HG02840 (cell line): Measurements from ENCODE around the gene GCDH.
"Not testable (repeated sequence)": the region's sequence is repeated elsewhere in the genome, so short reads cannot be mapped to it uniquely, and the experiment has no call there.

Experiments used
- ATAC-seq: cut with Tn5 transposase; IDR thresholded peaks from one replicate; pipeline ENCODE4 v1.9.1; 2021; ENCODE audit warnings: mild to moderate bottlenecking, moderate library complexity, moderate number of reproducible peaks; ENCODE audit not compliant: unreplicated experiment, low FRiP score

The GCDH gene

DNA sequence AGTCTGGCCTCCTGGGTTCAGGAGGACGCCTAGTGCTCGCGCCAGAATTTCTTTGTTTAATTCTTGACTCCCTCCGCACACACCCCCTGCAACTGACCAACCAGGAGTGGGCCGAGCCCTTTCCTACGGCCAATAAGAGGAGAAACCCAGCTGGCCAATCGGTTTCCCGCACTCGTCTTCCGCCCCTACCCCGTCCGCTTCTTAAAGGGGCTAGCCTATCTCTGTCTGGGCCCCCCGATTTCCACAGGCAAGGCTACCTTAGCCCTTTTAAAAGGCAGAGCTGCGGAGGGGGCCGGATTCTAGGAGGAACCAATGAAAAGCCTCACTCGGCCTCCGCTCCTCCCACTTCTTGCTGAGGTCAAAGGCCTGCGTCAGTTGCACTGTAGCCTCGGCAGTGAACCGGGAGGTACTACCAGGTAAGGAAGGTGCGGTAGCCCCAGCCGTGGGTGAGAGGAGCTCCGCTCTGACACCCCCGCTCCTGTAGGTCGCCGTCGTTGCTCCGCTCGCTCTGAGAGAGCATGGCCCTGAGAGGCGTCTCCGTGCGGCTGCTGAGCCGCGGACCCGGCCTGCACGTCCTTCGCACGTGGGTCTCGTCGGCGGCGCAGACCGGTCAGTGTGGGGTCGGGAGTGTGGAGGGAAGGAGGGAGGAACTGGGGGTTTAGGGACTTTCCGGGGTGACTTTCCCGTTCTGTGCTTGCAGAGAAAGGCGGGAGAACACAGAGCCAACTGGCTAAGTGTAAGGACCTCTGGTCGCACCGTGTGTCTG, at the start of gene GCDH:
GCDH (plus strand) TSS at position 374 of the 766 bp plus-strand sequence; CDS start at position 519, 145 bp downstream.
- ATAC-seq = peak; percentile 92

DNA sequence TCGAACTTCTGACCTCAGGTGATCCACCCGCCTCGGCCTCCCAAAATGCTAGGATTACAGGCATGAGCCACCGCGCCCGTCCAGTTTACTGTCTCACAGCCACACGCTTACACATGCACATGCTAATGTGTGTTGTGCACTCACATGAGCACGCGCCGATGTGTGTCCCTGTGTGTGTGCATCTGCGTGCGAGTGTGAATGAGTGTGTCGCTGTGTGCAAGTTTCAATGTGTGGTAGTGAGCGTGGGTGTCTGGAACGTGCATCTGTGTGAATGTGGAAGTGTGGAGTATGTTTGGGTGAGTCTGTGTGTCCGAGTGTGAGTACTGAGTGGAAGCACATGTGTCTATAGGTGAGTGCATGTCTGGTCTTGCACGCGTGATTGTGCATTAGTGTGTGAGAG, 48.4 kb upstream of the GCDH start:
- ATAC-seq = no peak

- ATAC-seq = no peak
Measured at GRCh38 chr19:12843328-12843727, 47.6 kb upstream of the GCDH start.

GRCh38 chr19:12843999-12844732, 46.8 kb upstream of the GCDH start:
- ATAC-seq = no peak

DNA sequence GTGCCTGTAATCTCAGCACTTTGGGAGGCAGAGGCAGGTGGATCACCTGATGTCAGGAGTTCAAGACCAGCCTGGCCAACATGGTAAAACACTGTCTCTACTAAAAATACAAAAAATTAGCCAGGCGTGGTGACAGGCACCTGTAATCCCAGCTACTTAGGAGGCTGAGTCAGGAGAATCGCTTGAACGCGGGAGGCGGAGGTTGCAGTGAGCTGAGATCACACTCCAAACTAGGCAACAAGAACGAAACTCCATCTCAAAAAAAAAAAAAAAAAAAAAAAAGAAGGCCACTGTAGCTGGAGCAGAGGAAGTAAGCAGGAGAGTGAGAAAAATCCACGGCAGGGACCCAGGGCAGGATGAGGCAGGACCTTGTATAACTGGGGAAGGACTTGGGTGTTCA, 44.3 kb upstream of the GCDH start:
- not testable (repeated sequence) for ATAC-seq

DNA sequence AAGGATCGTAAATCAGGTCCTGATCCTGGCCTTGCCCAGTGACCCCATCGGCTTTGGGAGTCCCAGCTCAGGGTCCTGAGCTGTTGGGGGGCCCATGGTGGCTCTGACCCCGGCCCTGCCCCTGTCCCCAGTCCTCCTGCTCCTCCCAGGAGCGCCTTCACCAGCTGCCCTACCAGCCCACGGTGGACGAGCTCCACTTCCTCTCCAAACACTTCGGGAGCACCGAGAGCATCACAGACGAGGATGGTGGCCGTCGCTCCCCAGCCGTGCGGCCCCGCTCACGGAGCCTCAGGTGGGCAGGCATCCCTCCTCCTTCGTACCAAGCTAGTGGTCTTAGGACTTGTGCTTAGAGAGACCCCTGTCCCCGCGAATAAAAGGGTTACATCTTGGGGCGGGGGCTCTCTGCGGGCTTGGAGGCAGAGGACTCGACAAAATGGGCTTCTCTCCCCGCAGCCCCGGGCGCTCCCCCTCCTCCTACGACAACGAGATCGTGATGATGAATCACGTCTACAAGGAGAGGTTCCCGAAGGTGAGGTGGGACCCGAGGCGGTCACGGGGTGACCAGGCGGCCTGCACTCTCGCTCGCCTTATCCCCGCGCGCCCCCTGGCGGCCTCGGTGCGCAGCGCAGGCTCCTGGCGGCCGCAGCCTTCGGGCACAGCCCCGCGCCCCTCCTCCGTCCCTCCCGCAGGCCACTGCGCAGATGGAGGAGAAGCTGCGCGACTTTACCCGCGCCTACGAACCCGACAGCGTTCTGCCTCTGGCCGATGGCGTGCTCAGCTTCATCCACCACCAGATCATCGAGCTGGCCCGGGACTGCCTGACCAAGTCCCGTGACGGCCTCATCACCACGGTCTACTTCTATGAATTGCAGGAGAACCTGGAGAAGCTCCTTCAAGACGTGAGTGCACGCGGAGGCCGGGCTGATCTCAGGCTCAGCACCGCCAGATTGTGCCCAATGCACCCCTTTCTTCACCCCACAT, 43.5 kb upstream of the GCDH start:
- ATAC-seq = no peak

DNA sequence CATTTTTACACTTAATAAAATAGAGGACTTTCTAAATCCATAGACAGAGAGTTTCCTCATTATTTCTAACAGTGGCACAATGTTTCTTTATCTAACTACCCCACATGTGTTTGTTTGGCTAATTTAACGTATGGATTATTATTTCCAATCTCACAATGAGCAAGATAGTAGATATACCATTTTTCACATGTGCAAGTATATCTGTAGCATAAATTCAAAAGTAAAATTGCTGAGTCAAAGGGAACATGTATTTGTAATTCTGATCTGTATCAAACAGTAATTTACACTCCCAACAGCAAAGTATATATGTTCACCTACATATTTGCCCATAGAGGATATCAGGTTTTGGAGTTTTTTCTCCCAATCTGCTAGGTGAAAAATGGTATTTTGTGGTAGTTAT, 34.3 kb upstream of the GCDH start:
- no peak for ATAC-seq

- no peak for ATAC-seq
Measured at GRCh38 chr19:12858041-12858928, 32.7 kb upstream of the GCDH start.

DNA sequence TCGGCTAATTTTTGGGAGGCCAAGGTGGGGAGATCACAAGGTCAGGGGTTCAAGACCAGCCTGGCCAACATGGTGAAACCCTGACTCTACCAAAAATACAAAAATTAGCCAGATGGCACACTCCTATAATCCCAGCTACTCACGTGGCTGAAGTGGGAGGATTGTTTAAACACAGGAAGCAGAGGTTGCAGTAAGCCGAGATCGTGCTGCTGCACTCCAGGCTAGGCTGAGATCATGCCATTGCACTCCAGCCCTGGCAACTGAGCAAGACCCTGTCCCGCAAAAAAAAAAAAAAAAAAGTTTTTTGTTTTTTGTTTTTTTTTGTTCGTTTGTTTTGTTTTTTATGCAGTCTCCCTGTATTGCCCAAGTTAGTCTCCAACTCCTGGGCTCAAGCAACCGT, 31.4 kb upstream of the GCDH start:
- ATAC-seq = no peak

- ATAC-seq = no peak
Measured at GRCh38 chr19:12864143-12864542, 26.8 kb upstream of the GCDH start.

DNA sequence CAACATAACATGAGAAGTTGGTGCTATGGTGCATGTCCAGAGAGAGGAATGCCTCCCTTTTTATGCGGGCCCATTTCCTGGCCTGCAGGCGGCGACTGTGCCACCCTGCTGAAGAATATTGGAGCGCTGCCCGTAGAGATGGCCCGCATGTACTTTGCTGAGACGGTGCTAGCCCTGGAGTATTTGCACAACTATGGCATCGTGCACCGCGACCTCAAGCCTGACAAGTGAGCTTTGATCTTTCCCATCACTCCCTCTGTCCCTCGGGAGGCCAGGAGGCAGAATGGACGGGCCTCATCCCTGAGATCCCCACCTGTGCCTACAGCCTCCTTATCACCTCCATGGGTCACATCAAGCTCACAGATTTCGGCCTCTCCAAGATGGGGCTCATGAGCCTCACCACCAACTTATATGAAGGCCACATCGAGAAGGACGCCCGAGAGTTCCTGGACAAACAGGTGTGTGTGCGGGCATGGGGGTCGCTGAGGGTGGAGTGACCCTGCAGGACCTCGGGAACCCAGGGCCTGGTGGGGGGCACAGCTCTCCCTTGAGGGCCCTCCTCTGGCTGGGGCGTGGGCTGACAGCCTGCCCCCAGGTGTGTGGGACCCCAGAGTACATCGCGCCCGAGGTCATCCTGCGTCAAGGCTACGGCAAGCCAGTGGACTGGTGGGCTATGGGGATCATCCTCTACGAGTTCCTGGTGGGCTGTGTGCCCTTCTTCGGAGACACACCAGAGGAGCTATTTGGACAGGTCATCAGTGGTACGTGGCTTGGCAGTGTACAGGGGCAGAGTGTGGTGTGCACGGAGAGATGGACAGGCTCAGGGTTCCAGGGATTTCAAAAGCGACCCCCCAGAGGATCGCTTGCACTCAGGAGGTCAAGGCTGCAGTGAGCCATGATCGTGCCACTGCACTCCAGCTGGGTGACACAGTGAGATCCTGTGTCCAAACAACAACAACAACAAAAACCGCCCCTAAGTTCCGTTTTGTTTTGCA, 25.9 kb upstream of the GCDH start:
- ATAC-seq = no peak

DNA sequence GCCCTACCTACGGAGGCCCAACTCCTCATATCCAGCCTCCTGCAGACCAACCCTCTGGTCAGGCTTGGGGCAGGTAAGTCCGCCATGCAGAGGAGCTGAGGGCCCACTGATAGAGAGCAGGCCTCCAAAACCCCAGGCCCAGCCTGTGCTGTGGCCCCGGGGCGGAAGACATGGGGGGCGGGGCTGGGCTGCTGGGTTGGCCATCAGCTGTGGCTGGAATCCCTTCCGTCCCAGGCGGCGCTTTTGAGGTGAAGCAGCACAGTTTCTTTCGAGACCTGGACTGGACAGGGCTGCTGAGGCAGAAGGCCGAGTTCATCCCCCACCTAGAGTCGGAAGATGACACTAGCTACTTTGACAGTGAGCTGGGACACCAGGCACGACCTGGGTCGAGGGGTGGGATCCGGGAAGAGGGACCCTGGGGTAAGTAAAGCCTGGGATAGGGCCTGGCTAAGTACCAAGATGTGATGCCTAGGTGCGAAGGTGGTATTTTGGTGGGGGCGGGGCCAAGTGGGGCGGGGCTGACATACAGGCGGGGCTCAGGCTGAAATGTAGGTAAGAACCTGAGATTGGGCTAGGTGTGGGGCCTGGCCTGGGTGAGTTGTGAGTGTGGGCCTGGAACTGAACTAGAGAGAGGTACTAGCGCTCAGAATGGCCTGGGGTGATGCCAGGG, 25.1 kb upstream of the GCDH start:
- no peak for ATAC-seq

GRCh38 chr19:12866416-12867119, 24.4 kb upstream of the GCDH start:
- no peak for ATAC-seq

DNA sequence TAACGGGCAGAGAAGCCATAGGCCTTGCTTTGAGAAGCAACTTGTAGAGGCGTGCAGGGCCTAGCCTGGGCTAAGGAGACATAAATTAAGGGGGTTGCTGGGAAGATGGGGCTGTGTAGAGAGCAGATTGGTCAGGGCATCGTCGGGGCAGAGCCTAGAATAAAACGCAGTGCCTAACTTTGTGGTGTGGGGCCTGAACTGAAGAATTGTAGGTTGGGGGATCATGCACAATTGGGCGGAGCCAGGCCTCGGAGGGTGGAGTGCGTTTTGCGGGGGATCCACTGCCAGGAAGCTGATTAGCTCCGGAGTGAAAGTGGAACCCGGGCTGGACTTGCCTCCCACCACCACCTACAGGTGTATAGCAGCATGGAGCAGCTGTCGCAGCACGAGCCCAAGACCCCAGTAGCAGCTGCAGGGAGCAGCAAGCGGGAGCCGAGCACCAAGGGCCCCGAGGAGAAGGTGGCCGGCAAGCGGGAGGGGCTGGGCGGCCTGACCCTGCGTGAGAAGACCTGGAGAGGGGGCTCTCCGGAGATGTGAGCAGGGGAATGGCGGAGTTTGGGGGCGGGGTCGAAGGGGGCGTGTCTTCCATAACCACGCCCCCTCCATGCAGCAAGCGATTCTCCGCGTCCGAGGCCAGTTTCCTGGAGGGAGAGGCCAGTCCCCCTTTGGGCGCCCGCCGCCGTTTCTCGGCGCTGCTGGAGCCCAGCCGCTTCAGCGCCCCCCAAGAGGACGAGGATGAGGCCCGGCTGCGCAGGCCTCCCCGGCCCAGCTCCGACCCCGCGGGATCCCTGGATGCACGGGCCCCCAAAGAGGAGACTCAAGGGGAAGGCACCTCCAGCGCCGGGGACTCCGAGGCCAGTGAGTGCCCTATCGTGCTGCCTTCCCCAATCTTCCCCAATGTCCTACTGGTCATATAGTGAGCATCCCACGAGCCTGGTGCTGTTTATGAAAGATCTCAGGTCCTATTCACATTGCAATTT, 23.6 kb upstream of the GCDH start:
- no peak for ATAC-seq

DNA sequence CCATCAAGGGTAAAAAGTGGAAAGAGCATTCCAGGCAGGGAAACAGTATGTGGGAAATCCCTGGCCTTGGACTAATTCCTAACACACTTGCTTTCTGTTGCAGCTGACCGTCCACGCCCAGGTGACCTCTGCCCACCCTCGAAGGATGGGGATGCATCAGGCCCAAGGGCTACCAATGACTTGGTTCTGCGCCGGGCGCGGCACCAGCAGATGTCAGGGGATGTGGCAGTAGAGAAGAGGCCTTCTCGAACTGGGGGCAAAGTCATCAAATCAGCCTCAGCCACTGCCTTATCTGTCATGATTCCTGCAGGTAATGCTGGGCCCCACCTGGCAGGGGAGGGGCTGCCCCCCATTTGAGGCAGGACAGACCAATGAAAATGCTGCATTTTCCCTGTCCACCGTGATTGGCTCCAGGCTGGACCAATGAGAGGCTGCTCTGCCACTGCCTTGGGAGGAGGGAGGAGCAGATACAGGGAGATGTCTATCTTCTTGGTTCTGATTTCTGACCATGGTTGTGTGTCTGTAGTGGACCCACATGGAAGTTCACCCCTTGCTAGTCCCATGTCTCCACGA, 22.3 kb upstream of the GCDH start:
- ATAC-seq = no peak

DNA sequence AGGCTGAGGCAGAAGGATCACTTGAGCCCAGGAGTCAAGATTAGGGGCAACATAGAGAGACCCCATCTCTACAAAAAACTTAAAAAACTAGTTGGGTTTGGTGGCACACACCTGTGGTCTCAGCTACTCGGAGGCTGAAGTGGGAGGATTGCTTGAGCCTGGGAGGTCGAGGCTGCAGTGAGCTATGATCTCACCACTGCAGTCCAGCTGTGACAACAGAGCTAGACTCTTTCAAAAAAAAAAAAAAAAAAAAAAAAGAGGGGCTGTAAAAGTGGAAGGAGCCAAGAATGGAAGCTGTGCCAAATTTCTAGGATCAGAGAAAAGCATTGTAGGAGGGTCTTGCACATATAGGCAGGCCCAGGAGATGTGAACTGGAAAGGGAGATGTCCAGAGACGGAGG, 19.3 kb upstream of the GCDH start:
- no peak for ATAC-seq
